ENCODE data around the gene CD109. TPM values are rescaled to one million over a fixed set of nuclear protein-coding genes. Genes with fewer than 3 reads are reported as not detected.
"Not testable (repeated sequence)": the region's sequence is repeated elsewhere in the genome, so short reads cannot be mapped to it uniquely, and the experiment has no call there.

CD109 gene
- total RNA-seq, 1 experiment from 2014 or later = 19.1 TPM

DNA sequence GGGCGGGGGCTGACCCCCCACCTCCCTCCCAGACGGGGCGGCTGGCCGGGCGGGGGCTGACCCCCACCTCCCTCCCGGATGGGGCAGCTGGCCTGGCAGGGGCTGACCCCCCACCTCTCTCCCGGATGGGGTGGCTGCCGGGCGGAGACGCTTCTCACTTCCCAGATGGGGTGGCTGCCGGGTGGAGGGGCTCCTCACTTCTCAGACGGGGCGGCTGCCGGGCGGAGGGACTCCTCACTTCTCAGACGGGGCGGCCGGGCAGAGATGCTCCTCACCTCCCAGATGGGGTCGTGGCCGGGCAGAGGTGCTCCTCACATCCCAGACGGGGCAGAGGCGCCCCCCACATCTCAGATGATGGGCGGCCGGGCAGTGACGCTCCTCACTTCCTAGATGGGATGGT lies 155.0 kb downstream of the CD109 start:
- H3K4me3 ChIP-seq, H3K9me3 ChIP-seq: not testable (repeated sequence)

DNA sequence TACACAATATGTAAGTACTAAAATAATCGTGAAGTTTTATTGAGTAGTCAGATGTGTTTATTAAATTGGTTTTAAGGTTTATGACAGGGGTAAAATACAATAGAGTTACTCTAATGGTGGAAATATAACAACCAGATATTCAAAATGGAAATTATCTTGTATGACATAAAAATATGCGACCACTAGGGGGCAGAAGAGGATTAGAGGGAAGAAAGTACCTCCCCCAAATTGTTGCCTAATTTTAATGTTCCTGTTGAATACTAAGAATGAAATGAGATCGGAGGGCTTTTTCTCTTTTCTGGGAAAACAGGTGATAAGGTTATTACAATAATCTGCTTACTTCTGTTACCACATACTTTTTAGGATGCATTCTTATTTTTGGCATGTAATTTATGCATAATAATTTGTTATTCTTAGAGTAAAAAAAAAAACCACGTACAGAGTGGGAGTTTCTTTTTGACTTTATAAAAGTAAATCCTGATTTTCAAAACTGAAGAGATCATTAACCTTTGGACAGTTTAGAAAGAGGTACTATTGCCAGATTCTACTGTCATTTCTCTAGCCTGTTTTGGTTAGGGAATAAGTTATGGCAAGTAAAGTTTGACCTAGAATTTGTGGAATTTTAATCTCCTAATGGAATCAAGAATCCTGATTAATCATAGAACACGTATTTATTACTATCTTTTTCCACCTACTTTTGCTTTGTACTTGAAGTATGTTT lies 159.2 kb downstream of the CD109 start:
- Histone ChIP-seq H3K36me3 (no peaks in the 10 kb centered on the region), H3K9me3 (no peaks in the 10 kb centered on the region), H3K4me3 (no peak overlapping the region), H3K27me3 (no peaks in the 10 kb centered on the region)
- no peak for DNase-seq

More for the DNA sequence above, 155.0 kb downstream of the CD109 start:
- H3K36me3 ChIP-seq, H3K27me3 ChIP-seq, DNase-seq: not testable (repeated sequence)

DNA sequence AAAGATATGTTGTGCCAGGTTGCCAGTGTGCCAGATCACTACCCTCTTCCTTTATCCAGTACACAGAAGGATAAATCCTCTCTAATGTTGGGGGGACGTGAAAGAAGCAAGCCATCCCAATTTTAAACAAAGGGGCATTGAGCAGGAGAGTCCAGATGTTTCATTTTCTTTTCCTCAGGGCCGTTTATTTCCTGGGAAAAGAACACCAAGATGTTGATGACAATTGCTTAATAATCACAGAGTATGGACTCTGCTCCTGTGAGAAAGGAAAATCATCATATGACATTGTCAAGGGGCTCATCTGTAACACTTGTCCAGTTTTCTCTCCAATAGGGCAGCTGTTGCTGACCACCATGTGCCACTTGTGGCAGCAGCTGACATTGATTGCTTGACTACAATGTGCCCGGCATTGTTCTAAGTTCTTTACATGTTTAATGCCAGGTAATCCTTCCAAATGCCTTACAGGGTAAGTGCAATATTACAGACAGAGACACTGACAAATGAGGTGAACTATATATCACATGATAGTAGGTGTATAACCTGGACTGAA lies 161.4 kb downstream of the CD109 start:
- no peak overlapping the region for H3K4me3 ChIP-seq
- H3K27me3 ChIP-seq = no peaks in the 10 kb centered on the region
- no peaks in the 10 kb centered on the region for H3K36me3 ChIP-seq
- DNase-seq = no peak
- no peaks in the 10 kb centered on the region for H3K9me3 ChIP-seq

DNA sequence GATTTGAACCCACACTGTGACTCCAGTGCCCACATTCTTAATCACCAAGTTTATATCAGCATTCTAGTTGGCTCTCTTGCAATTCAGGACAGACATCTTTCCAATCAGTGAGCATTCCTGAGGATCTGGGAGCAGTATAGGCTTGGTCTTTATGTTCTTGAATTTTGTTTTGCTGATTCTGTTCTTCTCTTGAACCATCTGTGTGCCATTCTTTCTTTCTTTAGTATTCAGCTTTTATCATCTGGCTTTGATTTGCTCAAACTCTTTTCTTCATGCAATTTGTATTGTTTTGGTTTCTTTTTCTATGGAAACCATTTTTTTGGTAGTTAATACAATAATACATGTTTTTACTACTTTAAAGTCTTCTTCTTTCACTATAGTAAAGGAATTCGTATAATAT lies 162.4 kb downstream of the CD109 start:
- H3K4me3 ChIP-seq = no peak overlapping the region
- no peak for DNase-seq

DNA sequence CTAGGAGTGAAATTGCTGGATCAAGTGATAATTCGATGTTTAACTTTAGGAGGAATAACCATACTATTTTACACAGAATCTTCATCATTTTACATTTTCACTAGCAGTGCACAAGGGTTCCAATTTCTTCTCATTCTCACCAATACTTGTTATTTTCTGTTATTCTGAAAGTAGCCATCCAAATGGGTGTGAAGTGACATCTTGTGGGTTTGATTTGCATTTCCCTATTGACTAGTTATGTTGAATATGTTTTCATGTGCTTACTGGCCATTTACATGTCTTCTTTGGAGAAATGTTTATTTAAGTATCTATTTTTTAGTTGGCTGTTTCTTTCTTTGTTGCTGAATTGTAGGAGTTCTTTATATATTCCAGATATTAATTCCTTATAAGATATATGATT lies 164.3 kb downstream of the CD109 start:
- Histone ChIP-seq H3K36me3 (no peaks in the 10 kb centered on the region), H3K9me3 (no peaks in the 10 kb centered on the region)
- no peak for DNase-seq

More for the DNA sequence above, 162.4 kb downstream of the CD109 start:
- Histone ChIP-seq H3K9me3 (no peaks in the 10 kb centered on the region), H3K36me3 (no peaks in the 10 kb centered on the region), H3K27me3 (no peaks in the 10 kb centered on the region)

DNA sequence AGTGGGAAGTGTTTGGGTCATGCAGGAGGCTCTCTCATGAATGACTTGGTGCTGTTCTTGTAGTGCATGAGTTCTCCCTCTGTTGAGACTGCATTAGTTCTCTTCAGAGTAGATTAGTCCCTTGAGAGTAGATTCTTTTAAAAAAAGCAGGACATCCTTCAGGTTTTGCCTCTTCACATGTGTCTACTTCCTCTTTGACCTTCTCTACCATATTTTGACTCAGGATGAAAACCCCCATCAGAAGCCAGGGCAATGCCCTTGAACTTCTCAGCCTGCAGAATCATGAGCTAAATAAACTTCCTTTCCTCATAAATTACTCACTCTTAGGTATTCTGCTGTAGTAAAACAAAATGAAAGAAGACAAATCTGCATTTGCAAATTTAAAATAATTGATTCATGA lies 170.3 kb downstream of the CD109 start:
- Histone ChIP-seq H3K27me3 (no peaks in the 10 kb centered on the region), H3K9me3 (no peaks in the 10 kb centered on the region), H3K4me3 (no peak overlapping the region), H3K36me3 (no peaks in the 10 kb centered on the region)
- DNase-seq = no peak

More for the DNA sequence above, 164.3 kb downstream of the CD109 start:
- no peak overlapping the region for H3K4me3 ChIP-seq
- no peaks in the 10 kb centered on the region for H3K27me3 ChIP-seq

DNA sequence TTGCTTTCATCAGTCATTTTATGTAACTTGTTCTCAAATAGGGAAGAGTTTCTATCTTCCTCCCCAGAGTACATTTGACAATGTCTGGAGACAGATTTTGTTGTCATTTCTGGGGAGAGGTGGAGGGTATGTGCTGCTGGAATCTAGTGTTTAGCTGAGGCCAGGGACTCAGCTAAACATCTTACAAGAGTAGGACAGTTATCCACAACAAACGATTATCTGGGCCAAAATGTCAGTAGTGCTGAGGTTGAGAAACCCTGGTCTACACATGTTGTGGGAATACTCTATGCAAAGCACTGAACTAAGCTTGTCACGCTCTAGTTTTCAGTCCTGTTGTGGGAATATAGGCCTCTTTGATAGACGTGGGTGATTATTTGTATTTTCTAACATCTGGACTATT lies 171.4 kb downstream of the CD109 start:
- H3K27me3 ChIP-seq = no peaks in the 10 kb centered on the region
- no peak for DNase-seq
- no peaks in the 10 kb centered on the region for H3K36me3 ChIP-seq
- no peaks in the 10 kb centered on the region for H3K9me3 ChIP-seq
- no peak overlapping the region for H3K4me3 ChIP-seq

DNA sequence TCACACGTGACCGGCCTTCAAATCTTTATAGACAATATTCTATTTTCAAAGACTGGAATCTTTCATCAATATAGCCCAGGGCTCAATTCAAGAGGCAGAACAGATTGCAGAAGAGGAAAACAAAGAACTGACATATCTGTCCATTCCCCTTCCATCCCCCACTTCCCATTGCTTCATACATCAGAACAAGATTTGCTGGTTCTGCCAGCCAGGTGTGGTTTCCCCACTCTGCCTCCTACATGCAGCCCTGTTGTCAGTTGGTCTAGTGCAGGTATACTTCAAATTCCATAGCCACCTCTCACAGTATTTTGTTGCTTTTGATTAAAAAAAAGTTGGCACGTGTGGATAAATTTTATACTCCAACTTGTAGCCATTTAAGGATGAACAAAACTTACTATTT lies 174.9 kb downstream of the CD109 start:
- H3K36me3 ChIP-seq = no peaks in the 10 kb centered on the region
- DNase-seq = no peak
- no peaks in the 10 kb centered on the region for H3K27me3 ChIP-seq
- H3K4me3 ChIP-seq = no peak overlapping the region
- H3K9me3 ChIP-seq = no peaks in the 10 kb centered on the region

DNA sequence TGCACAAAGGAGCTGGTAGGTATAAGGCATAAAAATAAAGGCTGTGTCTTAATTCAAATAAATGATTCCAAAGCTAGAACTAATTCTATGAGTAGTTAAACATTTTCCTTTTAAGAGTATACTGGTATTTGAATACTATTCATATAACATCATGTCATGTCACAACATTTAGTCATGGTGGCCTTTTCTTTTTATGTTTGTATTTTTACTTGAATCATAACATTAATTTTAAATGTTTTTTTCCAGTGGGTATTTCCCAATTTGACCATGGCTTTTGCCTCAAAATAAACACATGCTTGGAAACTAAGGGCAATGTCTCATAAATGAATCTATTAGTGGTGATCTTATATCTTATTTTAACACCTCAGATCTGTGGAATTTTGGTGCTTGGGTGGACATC lies 177.1 kb downstream of the CD109 start:
- H3K27me3 ChIP-seq = no peaks in the 10 kb centered on the region
- H3K4me3 ChIP-seq = no peak overlapping the region
- no peaks in the 10 kb centered on the region for H3K36me3 ChIP-seq
- DNase-seq = no peak
- H3K9me3 ChIP-seq = no peaks in the 10 kb centered on the region

Other genes with a start within 250 kb of the CD109 start
- gene CGAS, start 243.9 kb upstream of the CD109 start, total RNA-seq (2014; rRNA removed; shearing (Covaris generic); ENCODE audit: low replicate concordance) = 14.0 and 18.8 TPM in 2 replicates
- 20.1 and 21.1 TPM in 2 replicates for gene MTO1, start 234.5 kb upstream of the CD109 start, total RNA-seq (2014; rRNA removed; shearing (Covaris generic); ENCODE audit: low replicate concordance)
- 14,402 and 16,931 TPM in 2 replicates for gene EEF1A1, start 175.2 kb upstream of the CD109 start, total RNA-seq (2014; rRNA removed; shearing (Covaris generic); ENCODE audit: low replicate concordance)
- gene SLC17A5, start 42.2 kb upstream of the CD109 start, total RNA-seq (2014; rRNA removed; shearing (Covaris generic); ENCODE audit: low replicate concordance) = 8.1 and 8.4 TPM in 2 replicates

All from MG63 (cell line).